GM12878 (cell line): ENCODE results near the gene ERCC5. TPM values are rescaled to one million over a fixed set of nuclear protein-coding genes. Genes with fewer than 3 reads are reported as not detected.
A peak's percentile ranks its signal among the peaks of the same experiment; 100 is the strongest.

Experiments used
- ATAC-seq: fragments of 200-7000 bp; cut with Tn5 transposase; 3 replicates; pipeline ENCODE4 v1.9.1; 2020; ENCODE audit warnings: mild to moderate bottlenecking, moderate library complexity
- BruUV-seq: library from RNA; stranded (reverse); fragments of 400-500 nt; replicated peaks from 2 replicates; lab custom pipeline; 2021; lab: Mats Ljungman, UMichigan
- CTCF ChIA-PET: fragments of 300-600 bp; sonication (Branson Sonifier 250); formaldehyde crosslinking; extraction: SDS; loops from one replicate; lab custom pipeline; 2021; ENCODE audit warnings: inconsistent platforms; lab: Yijun Ruan, JAX
- POLR2A ChIA-PET: fragments of 350-600 bp; formaldehyde crosslinking; extraction: SDS; loops from one replicate; lab custom pipeline; 2021; ENCODE audit warnings: inconsistent platforms; lab: Charles Lee
- RAD21 ChIA-PET: fragments of 300-600 bp; sonication (Branson Sonifier 250); formaldehyde crosslinking; loops from one replicate; lab custom pipeline; 2023; ENCODE audit warnings: antibody characterized with exemption; ENCODE audit not compliant: unreplicated experiment; lab: Charles Lee
- SMC1A ChIA-PET: fragments of 300-600 bp; sonication (Branson Sonifier 250); formaldehyde crosslinking; loops from one replicate; lab custom pipeline; 2023; ENCODE audit not compliant: unreplicated experiment, uncharacterized antibody; lab: Charles Lee
- DNase-seq: peaks from one replicate; pipeline ENCODE4 v3.0.0-alpha.2; 2011; ENCODE audit warnings: low read depth, low spot score
- FAIRE-seq: peaks from 3 replicates; lab custom pipeline; 2011; peaks lifted over from hg19 to GRCh38; lab: Jason Lieb, UNC
- H2AFZ ChIP-seq: 2 replicates; pipeline ENCODE4 v1.6.0; 2011; ENCODE audit warnings: low read depth, low read length, control low read depth; ENCODE audit not compliant: control insufficient read depth
- H3K27ac ChIP-seq: 2 replicates; pipeline ENCODE4 v1.5.1; 2011; ENCODE audit warnings: control low read depth; ENCODE audit not compliant: control insufficient read depth, insufficient read depth
- H3K27me3 ChIP-seq, 2 experiments: replicated peaks in 1 of 2; 2 replicates each; pipeline versions ENCODE4 v1.6.0 to v1.6.1; 2011; ENCODE audit warnings: low read length in 1 of 2; ENCODE audit not compliant: control insufficient read depth in 2 of 2, insufficient read depth in 2 of 2
- H3K36me3 ChIP-seq, 2 experiments: 2 replicates each; pipeline ENCODE4 v1.5.1; 2011; ENCODE audit warnings: low read length in 1 of 2; ENCODE audit not compliant: control insufficient read depth in 2 of 2, insufficient read depth in 2 of 2
- H3K4me1 ChIP-seq: 2 replicates; pipeline ENCODE4 v1.6.1; 2011; ENCODE audit warnings: mild to moderate bottlenecking, low read length, moderate library complexity, mixed read lengths; ENCODE audit not compliant: control insufficient read depth, insufficient read depth
- H3K4me2 ChIP-seq: 2 replicates; pipeline ENCODE4 v1.6.0; 2011; ENCODE audit warnings: control low read depth; ENCODE audit not compliant: control insufficient read depth, insufficient read depth
- H3K4me3 ChIP-seq: fragments of 200-600 bp; sonication (generic); 2 replicates; pipeline ENCODE4 v1.5.1; 2016
- H3K79me2 ChIP-seq: 2 replicates; pipeline ENCODE4 v1.6.0; 2011; ENCODE audit warnings: low read length; ENCODE audit not compliant: control insufficient read depth, insufficient read depth
- H3K9ac ChIP-seq: 2 replicates; pipeline ENCODE4 v1.8.0; 2011; ENCODE audit warnings: low read length, control low read depth, mixed read lengths; ENCODE audit not compliant: control insufficient read depth, insufficient read depth
- H3K9me3 ChIP-seq: replicated peaks from 3 replicates; pipeline ENCODE4 v1.5.1; 2011; ENCODE audit warnings: mild to moderate bottlenecking, low read length; ENCODE audit not compliant: control insufficient read depth, insufficient read depth
- H4K20me1 ChIP-seq: 2 replicates; pipeline ENCODE4 v1.6.0; 2011; ENCODE audit not compliant: control insufficient read depth, insufficient read depth
- CREM ChIP-seq: IDR thresholded peaks from 2 replicates; pipeline ENCODE4 v1.6.1; 2014; ENCODE audit warnings: antibody characterized with exemption, low read depth
- PKNOX1 ChIP-seq: fragments of 450-650 bp; IDR thresholded peaks from 2 replicates; pipeline ENCODE4 v1.6.1; 2016; ENCODE audit warnings: mild to moderate bottlenecking
- whole genome bisulfite sequencing: methylation state at CpG from one replicate; pipeline ENCODE4 v1.1.6; 2016; ENCODE audit warnings: low lambda C conversion rate; ENCODE audit not compliant: insufficient replicate concordance, insufficient coverage; ENCODE audit errors: missing lambda C conversion rate; 5-methylcytosine and 5-hydroxymethylcytosine counted together
- in situ Hi-C: fragments of 300-500 bp; cut with MboI; formaldehyde crosslinking; loops from 9 replicates; pipeline ENCODE4 v1.14.3; 2018; ENCODE audit warnings: mixed read lengths
- intact Hi-C: fragments of 100-400 bp; cut with micrococcal nuclease; formaldehyde crosslinking; loops from one replicate; pipeline ENCODE4 v1.14.2; 2022; ENCODE audit not compliant: unreplicated experiment
- polyA plus RNA-seq, 11 experiments: library from polyadenylated mRNA; depleted of rRNA in 4 of 11; unstranded in 6 of 11; stranded (reverse) in 5 of 11; fragments of >200 nt; fragmentation: Nextera tagmentation in 4 of 11; fragmentation: Illumina TruSeq in 1 of 11; extraction: Ambion mirVana in 4 of 11; extraction: Trizol in 1 of 11; gene quantifications; 1 replicate in 1 of 11; 2 replicates in 10 of 11; pipeline versions ENCODE4 v1.2.1 to v1.2.3, GENCODE V29; 2011 to 2016; ENCODE audit warnings: inconsistent platforms in 2 of 11, missing spikeins in 2 of 11, low read depth in 1 of 11
- total RNA-seq, 4 experiments: library from RNA; depleted of rRNA in 3 of 4; stranded (reverse); fragments of >200 nt in 3 of 4; fragmentation: Illumina TruSeq in 1 of 4; extraction: Trizol in 1 of 4; gene quantifications; 2 replicates each; pipeline versions ENCODE4 v1.2.1 to v1.2.3, GENCODE V29; 2013 to 2021

ERCC5 gene
- total and polyA plus RNA-seq, 10 of the 15 experiments (the other 5 are each of a cell fraction or from before 2014, with no cell fraction given): 11.7 to 59.2 (median 41.6) TPM

GRCh38 chr13:102869948-102870676 lies 24.3 kb downstream of the ERCC5 start:
- ChIA-PET CTCF (interaction anchor here (0.7 to 2.6 kb wide), 44 partner anchors 9 to 1896 kb away, joined by 3 to 24 read pairs (median 4); partner anchors contain the start of gene ERCC5), RAD21 (interaction anchor here (0.6 to 2.1 kb wide), 18 partner anchors 8 to 320 kb away, joined by 3 to 9 read pairs (median 4); partner anchors contain the start of gene ERCC5), POLR2A (no interaction called here), SMC1A (interaction anchor here (0.6 to 1.8 kb wide), 24 partner anchors 11 to 858 kb away, joined by 3 to 9 read pairs (median 4); partner anchors contain the start of gene ERCC5)
- 52% methylated on average over 5 of the region's 5 CpGs for WGBS
- H3K27me3 ChIP-seq: no peaks in the 10 kb centered on the region
- H2AFZ ChIP-seq: no peak overlapping the region
- TF ChIP-seq CREM (no peak), PKNOX1 (peak; percentile 59; the same call in 1 of the 2 replicates)
- no peak overlapping the region for H3K4me3 ChIP-seq
- H3K27ac ChIP-seq: no peak overlapping the region
- H3K79me2 ChIP-seq: no peaks in the 10 kb centered on the region; the same call in 1 of the 2 replicates
- peaks cover 10 to 29% of the 10 kb centered on the region in 2 experiments for H3K36me3 ChIP-seq
- H3K9me3 ChIP-seq: no peaks in the 10 kb centered on the region
- DNase-seq: no peak
- H3K4me2 ChIP-seq: no peak overlapping the region
- no peaks in the 10 kb centered on the region for H3K4me1 ChIP-seq
- in situ Hi-C loops: no loop called here
- no peak for FAIRE-seq
- intact Hi-C loops: no loop called here
- no TSS peak for BruUV-seq
- H3K9ac ChIP-seq: no peak overlapping the region
- no peaks in the 10 kb centered on the region for H4K20me1 ChIP-seq
- peak; percentile 56 for ATAC-seq
